Renal pelvis (tissue), 4 donors: Measurements from ENCODE around the gene KCNMB2. TPM values are rescaled to one million over a fixed set of nuclear protein-coding genes. Genes with fewer than 3 reads are reported as not detected.
"Not testable (repeated sequence)": the region's sequence is repeated elsewhere in the genome, so short reads cannot be mapped to it uniquely, and the experiment has no call there.

Experiments used
- DNase-seq: peaks from one replicate; pipeline ENCODE4 v3.0.0-alpha.2; 2013
- polyA plus RNA-seq, 3 donors: library from polyadenylated mRNA; unstranded; fragments of 120-200 nt; gene quantifications; one replicate each; pipeline ENCODE4 v1.2.1, GENCODE V29; 2013; ENCODE audit not compliant: insufficient read length in 3 of 3

KCNMB2 gene
- polyA plus RNA-seq, 3 donors = 22.3 to 24.1 (median 23.4) TPM

DNA sequence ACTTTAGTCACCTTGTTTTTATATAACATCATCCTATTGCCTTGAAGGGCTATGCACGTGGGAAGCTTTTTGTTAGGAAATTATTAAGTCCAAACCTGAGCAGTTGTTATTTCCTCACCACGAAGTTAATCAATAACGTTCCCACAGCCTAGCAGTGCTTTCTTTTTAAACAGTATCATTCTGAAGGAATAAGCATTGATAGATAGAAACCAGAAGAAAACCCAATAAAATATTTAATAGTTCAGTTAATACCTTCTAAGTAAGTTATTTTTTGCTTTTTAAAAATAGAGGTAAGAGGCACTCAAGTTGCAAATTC lies 149.3 kb downstream of the KCNMB2 start:
- DNase-seq = no peak

DNA sequence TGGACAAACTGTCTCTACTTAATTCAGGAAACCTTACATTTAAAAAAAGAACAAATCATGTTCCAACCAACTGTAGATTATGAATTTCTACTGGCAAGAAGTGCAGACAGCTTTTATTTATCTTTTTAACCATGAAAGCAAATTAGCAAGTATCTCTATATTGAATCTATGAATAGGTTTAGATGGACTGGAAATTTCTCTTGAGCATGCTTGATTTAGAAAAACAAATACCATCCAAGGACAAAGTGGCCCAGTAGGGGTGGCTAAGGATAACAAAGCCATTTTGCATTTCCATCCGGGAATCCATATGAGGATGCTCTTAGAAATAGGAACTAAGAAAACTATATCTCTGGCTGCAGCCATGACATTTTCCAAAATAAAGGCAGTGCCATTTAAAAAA lies 150.6 kb downstream of the KCNMB2 start:
- DNase-seq = no peak

DNA sequence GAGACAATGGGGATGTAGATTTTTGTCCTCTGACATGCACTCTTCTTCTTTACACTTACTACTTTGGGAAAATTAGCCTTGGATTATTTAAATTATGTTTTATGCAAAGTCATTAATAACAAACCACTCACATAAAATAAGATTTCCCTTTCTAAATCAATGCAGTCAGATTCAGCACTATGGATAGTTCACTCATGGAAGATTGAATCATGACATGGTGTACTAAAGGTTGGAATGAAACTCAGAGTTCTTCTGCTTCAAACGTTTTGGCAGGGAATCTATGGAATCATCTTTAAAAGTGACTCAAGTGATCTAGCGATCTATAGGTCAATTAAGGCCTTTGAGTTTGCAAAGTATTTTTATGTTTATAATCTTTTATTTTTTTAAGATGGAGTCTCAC lies 154.3 kb downstream of the KCNMB2 start:
- DNase-seq = no peak

DNA sequence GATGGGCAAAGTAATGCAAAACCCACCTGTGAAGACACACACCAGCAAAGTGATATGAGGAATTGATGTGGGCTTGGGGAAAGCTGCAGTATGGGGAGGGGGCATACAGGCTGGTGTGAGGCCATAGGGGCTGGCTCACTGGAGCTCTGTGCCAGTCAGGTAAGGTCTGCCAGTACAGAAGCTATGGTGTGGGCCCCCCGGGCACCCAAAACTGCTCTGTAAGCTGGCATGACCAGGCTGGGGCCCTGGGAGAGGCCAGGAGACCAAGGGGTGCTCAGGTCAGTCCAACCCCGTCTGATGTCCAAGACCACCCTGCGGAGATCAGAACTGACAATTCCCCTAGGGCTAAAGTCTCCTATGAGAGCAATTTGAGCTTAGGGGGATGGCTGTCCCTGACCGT lies 163.1 kb downstream of the KCNMB2 start:
- DNase-seq = no peak

DNA sequence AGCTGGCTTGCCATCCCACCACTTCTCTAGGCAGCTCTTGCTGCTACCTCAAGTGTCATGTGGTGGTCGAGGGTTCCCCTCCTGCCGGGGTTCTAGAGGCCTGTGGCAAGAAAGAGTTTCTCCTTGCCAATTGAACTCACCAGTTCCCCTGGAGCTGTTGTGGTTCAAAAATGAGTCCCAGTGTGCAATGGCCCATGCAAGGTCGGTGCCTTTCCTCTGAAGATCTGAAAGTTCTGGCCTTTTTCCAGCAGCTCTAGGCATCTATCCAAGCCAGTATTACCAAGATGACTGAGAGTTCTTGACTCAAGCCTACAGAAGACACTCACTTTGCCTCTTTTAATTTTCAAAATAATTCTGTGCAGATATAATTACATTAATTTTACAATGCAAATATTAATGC lies 163.6 kb downstream of the KCNMB2 start:
- DNase-seq = no peak

DNA sequence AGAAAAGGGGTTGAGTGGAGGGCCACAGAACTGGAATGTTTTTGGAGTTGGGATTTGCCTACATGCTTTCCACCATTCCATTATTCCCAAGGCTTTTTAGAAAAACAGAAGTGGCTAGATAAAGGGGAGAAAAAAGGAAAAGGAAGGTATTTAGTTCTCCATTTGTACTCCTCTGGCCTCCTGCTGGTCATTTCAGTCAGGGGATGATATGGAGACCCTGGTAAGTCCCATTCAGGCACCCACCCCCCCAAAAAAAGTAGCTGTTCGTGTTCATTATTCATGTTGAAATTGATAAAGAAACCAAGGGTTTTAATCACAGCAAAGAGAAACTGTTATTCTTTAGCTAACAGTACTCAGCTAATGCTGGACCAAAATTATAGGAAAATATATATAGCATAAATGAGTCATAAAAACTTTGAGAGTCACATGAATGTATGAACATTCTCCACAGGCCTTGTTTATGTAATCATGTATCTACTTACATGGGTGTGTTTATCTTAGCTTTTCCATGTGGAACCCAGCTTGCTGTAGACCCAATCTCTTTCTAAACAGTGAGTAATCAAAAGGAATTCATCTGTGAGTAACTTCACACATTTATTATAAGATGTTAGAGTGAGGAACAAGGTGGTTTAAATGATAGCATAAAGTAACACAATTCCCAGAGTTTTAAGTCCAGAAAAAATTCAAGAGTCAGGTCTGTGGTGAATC lies 167.2 kb downstream of the KCNMB2 start:
- DNase-seq = no peak

DNA sequence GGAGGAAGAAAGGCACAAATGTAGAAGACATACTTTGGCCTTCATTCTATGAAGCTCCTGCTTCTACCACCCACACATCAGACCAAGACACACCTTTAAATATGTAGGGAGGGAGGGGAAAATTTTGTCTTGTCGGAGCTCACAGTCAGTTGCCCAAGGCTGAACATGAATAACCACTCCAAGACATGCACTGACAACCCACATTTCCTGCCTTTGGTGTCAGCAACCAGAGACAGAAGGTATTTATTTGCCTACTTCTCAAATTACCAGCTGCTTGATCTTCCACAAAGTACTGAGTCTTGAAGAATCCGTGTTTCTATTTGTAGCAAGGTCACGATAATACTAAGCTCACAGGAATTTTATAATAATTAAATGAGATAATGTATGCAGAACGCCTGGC lies 169.7 kb downstream of the KCNMB2 start:
- DNase-seq = no peak

DNA sequence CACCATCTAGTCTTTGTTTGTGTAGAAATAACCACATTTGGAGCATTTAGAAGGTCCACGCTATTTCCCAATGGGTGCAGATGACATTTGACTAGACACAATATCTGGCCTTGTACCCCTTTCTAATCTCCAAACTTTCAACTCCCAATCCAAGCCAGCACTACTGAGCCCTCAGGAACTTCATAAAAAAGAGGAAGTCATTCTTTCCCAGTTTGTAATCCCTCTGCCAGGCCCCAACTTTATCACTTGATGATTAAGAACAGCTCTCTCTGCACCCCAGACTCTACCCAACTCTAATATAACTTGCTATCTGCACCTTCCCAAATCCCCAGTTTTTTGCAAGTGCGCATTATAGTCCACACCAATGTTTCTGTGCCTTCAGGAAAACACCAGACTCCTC lies 170.2 kb downstream of the KCNMB2 start:
- no peak for DNase-seq

DNA sequence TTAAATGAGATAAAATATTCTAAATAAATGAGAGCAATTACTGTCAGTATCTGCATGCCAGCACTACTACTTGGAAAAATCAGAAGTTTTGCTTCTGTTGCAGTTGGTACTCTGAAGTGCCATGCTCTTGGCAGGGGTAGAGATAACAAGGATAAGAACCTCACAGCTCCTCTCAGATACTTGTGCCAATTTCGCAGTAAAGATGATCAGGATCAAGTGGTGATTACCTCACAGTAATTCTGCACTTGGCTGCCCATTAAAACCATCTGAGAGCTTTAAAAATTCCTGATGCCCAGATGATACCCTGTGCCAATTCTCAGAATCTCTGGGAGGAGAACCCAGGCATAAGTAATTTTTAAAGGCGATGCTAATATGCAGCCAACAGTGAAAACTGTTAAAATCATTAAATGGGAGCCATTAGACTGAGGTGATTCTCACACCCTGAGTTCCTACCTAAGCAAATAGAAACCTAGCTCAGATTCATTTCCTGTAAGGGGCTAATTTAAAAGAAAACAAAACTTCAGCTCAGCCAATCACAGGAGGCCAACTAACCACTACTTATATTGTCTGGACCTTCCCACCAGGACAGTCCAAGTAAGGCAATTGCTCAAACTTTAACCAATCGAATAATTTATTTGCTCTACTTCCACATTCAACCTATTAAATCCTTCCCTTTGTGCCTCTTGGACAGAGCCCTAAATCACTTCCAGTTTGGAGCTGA lies 171.2 kb downstream of the KCNMB2 start:
- no peak for DNase-seq

DNA sequence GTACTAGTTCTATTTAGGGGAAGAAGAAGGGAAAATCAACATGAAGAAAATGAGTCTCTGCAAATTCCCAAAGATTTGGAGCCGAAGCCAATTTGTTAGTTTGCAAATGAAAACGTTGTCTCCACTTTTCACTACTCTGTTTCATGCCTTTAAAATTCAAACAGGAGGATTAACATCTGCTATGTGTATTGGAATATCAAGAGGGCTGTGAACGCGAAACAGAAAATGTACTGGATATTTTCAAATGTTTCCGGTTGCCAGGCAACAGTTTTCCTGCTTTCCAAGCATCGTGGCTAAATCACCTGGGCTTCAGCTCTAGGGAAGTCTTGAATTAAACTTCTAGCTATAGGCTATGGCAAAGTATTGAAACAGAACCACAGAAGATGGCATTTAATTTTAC lies 172.8 kb downstream of the KCNMB2 start:
- peak; percentile 49 for DNase-seq

DNA sequence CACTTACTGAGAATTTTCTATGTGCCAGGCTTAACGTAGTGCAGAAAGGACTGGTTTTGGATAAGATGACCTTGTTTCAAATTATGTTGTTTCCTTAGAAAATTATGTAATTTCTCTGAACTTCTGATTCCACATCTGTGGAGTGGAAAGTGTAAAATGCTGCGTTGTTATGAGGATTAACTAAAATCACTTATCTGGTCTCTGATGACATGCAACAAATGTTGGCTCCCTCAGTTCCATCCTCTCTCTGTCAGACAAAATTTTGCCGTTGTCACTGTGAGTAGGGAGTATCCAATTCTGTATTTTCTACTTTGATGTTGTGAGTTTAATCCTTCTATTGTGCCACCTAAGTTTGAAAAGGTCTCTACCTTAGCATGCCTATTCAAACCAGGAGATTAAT lies 175.5 kb downstream of the KCNMB2 start:
- DNase-seq = no peak

DNA sequence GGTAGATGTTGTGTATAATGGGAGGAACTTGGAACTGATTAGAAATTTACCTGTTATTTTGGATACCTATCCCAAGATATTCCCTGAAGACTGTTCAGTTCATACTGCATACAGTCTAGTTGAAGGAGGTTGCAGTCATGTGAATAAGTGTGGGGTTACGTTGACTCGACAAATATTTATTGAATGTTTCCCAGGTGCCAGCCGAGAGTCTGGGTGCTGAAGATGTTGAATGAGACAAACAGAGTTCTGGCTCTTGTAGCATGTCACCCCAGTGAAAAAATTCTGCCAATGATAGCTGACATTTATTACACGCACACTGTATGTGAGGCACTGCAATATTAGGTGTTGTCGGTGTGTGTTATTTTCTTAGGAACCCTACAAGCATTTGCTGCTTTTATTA lies 176.0 kb downstream of the KCNMB2 start:
- no peak for DNase-seq

DNA sequence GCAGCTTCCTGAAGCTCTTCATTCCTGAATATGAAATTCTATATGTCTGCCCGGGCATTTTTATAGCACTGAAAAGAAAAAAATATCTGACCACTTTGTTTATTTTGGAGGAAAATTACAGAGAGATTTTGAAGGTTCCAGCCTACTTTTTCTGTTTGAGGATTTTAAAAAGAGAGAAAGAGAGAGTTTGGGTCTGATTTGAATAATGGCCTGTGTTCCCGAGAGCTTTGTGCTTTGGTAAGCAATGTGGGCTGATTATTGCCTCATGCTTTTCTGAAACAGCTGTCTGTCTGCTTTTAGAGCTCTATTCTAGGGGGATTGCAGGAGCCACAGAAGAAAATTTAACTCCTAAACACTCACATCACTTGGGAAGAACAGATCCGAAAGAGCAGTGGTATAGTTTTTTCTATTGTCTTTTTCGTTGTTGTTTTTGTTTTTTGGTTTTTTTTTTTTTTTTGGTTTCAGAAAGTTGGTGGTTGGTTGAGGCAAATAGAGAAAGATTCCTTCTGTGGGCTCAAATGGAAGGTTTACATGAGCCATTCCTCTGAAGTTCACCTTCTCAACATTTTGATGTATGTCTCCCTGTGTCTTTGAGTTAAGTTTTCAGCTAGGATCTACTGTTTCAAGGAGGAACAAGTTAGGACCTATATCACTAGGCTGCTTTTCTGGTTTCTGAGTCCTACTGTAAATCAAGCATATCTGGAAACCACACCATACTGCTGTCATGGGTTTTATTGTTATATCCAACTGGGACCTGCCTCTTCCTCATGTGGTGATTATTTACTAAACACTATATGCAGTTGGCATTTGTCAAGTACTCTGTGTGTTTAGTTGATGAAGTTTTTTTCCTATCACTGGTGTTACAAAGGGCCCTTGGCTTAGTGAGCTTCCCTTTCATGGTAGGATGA lies 178.9 kb downstream of the KCNMB2 start:
- no peak for DNase-seq

DNA sequence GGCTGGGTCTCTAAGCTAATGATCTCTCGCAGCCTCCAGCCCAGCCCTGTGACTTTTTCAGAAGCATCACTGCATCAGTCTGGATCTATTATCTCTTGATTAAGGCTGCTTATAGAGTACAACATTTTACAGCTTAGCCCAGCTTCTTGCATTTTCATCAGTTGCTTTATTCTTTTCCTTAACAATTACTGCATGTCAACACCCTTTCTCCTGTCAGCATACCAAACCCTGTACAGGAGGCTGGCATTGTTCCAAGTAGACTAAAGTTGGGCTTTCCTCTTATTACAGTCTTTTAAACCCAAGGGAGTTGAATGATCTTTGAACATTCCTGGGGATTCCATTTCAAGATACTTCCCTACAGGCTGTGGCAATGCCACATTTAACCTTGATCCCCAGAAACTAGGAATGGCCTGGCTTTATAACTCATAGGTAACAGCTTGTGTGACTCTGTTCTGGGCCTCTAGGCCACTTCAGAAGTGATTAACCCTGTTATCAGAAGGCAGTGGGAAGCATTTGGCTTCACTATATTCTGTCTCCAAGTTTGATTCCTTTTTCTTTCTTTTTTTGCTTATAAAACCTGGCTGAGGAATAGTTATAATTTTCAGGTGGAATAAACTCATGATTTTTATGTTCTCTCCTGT lies 182.9 kb downstream of the KCNMB2 start:
- peak; percentile 54 for DNase-seq

DNA sequence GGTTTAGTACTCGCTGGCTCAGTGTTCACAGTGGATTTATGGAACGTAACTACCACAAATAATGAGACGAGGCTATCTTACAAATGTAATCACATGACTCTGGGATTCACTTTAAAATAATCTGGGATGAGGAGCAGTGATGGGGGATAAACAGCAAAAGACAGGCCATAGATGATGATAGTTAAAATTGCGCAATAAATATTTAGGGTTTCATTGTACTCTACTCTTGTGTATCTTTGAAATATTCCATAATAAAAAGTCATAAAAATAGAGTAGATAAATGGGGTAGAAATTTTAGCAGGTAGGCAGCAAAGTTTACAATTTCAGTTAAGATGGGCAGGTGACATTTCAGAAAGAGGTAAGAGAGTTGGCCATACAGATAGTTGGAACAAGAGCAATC lies 196.6 kb downstream of the KCNMB2 start:
- no peak for DNase-seq

DNA sequence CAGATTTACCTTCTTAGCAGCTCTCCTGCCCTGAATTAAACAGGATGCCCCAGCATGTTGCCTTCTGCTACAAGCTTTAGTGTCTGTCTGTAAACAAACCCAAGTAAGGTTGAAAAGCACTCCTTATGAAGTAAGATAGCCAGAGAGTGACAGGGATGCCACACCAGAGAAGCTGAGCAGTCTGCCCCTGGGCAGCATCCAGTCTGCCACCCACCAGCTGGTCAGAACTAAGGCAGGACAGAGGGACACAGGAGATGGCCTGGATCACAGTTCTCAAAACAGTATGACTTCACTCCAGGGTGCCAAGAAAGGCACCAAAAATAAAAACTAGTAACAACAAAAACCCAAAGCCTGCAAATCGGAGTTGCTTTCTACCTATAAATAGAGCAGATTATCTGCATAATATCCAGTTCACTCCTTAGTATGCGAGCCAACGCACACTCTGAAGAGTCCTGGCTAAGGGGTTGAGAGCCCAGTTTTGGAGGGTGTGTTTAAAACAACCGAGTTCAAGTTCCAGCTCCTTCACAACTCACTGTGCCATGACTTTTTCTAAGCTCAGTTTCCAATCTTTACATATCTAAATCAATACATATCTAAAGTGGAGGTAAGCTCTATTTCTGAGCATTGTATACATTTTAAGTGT lies 198.9 kb downstream of the KCNMB2 start:
- DNase-seq = no peak

DNA sequence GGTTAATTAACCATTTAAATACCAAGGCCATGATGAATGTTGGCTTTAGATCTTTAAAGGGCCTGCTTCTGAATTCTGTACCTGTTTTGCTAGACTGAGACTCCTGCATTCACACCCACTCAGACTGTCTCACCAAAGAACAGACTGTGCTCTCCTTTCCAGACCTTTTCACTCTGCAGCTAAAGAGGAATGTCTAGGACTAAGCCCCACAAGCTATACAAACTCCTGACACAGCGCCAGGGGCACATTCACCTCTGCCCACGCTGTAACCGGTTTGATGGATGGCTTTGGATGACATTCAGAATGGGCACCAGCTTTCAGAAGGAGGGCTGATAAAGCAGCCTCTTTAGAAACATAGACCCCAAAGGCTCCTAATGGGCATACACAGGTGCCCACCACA lies 200.1 kb downstream of the KCNMB2 start:
- DNase-seq = no peak

DNA sequence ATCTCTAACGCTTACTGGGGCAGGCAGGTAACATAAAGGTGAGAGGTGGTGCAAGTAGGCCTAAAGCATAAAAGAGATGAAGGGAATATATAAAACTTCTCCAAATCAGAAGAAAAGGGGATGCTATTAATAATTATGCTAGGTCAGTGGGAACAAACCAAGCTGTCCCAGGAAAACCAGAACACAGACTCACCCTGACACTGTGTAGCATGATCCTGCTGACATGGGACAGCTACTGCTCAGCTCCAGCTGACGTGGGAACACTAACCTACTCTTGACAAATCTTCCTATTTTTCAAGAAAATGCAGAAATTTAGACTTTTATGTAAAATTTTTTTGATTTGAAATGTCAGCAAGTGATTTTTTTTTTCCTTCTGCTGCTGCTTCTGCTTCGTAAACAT lies 203.5 kb downstream of the KCNMB2 start:
- no peak for DNase-seq

DNA sequence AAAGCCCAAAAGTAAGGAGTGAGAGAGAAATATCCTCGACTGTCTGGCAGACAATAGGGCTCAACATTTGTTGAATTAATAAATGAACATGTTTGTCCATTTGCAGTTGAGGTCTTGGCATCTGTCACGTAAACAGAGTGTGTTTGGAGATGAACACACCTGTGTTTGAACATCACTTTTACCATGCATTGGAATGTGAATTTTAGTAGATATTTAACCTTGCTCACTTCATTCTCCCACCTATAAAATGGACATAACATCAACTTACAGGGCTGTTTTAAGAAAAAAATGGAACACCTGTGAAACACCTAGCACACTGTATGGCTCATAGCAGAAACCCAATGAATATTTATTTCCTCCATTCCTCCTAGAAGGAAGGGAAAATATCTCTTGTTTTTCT lies 204.8 kb downstream of the KCNMB2 start:
- DNase-seq = no peak

DNA sequence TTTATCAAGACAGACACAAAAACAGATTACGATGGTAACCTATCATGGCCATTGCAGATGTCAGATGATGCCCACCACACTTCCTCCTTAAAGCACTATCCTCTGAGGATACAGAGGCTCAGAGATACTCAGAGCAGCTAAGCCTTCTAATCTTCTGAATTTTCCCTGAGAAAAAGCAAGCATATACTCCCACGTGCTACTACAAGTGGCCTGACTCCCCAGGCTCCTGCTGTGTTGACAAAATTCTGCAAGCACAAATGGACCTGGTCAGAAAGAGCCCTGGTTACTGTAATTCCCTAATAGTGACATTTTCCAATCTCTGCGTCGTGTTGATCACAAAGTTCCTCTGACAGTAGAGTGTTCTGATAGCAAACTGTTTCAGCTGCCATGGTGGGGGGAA lies 207.1 kb downstream of the KCNMB2 start:
- no peak for DNase-seq

DNA sequence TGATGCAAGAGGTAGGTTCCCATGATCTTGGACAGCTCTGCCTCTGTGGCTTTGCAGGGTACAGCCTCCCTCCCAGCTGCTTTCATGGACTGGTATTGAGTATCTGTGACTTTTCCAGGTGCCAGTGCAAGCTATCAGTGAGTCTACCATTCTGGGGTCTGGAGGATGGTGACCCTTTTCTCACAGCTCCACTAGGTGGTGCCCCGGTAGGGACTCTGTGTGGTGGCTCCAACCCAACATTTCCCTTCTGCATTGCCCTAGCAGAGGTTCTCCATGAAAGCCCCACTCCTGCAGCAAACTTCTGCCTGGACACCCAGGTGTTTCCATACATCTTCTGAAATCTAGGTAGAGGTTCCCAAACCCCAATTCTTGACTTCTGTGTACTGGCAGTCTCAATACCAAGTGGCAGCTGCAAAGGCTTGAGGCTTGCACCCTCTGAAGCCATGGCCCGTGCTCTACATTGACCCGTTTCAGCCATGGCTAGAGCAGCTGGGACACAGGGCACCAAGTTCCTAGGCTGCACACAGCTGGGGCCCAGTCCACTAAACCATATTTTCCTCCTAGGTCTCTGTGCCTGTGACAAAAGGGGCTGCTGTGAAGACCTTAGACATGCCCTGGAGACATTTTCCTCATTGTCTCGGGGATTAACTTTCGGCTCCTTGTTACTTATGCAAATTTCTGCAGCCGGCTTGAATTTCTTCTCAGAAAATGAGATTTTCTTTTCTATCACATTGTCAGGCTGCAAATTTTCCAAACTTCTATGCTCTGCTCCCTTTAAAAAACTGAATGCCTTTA lies 209.8 kb downstream of the KCNMB2 start:
- DNase-seq = not testable (repeated sequence)
